ENCODE results near the gene BABAM2.
"Not testable (repeated sequence)": the region's sequence is repeated elsewhere in the genome, so short reads cannot be mapped to it uniquely, and the experiment has no call there.

BABAM2 gene

DNA sequence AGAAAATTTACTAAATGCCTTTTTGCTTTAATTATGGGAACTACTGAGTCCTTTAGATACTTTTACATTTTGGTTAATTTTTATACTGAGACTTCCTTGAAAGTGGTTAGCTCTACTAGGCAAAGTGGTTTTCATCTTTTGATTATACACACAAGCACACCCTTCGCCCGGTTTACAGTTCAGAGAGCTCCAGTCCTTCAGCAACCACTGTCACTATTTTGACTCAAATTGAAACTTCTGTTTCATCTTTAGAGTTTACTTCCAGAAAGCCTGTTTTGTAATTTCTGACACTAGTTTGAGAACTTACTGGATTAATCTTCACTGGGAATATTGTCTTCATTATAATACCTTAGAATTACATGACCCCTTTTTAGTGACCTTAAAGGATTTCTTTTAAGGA is 361.8 kb downstream of the BABAM2 start:
- TF ChIP-seq, protein P1, sequence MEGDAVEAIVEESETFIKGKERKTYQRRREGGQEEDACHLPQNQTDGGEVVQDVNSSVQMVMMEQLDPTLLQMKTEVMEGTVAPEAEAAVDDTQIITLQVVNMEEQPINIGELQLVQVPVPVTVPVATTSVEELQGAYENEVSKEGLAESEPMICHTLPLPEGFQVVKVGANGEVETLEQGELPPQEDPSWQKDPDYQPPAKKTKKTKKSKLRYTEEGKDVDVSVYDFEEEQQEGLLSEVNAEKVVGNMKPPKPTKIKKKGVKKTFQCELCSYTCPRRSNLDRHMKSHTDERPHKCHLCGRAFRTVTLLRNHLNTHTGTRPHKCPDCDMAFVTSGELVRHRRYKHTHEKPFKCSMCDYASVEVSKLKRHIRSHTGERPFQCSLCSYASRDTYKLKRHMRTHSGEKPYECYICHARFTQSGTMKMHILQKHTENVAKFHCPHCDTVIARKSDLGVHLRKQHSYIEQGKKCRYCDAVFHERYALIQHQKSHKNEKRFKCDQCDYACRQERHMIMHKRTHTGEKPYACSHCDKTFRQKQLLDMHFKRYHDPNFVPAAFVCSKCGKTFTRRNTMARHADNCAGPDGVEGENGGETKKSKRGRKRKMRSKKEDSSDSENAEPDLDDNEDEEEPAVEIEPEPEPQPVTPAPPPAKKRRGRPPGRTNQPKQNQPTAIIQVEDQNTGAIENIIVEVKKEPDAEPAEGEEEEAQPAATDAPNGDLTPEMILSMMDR (IDR thresholded peaks at IDR 0.05; ENCODE audit: low read depth, low read length): no peak
- no peak for DNase-seq (ENCODE audit: extremely low read depth, low read depth)

DNA sequence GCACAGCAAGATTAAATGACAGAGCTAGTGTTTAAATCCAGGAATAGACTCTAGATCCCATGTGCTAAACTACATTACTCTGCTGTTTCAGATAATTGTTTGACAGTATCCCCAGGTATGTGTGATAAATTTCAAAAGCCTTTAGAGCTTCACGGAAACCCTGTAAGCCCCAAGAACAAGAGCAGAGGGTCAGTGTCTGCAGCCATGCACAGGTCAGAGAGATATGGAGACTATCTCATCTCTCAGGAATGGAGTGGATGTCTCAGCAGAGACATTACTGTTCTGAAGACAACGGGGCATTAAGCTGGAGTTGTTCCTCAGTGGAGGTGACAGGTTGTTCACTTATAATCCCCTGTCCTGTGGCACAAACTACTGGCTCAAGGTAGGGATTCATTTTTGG is 363.0 kb downstream of the BABAM2 start:
- TF ChIP-seq, protein P1 (IDR thresholded peaks at IDR 0.05; ENCODE audit: low read depth, low read length): no peak
- no peak for DNase-seq (ENCODE audit: extremely low read depth, low read depth)

DNA sequence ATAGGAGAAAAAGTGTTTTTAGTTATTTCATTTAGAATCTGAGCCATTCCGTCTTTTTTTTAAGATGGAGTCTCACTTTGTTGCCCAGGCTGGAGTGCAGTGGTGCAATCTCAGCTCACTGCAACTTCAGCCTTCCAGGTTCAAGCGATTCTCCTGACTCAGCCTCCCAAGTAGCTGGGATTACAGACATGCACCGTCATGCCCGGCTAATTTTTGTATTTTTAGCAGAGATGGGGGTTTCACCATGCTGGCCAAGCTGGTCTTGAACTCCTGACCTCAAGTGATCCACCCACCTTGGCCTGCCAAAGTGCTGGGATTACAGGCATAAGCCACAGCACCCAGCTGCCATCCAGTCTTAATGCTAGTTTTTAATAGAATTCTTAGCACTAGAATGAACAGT is 364.7 kb downstream of the BABAM2 start:
- DNase-seq (ENCODE audit: extremely low read depth, low read depth): not testable (repeated sequence)

DNA sequence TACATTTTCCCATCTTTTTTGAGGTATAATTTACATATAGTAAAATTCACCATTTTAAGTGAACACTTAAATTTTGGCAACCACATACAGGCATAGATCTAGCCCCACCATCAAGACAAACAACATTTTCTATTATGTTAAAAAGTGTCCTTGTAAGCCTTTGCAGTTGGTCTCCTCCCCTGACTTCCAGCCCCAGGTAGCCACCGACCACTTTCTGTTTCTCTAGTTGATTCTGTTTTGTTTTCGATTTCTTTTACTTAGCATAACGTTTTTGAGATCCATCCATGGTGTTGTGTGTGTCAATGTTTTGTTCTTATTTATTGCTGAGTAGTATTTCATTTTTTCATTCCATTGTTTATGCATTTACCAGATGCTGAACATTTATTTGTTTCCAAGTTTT is 366.7 kb downstream of the BABAM2 start:
- TF ChIP-seq, protein P1 (IDR thresholded peaks at IDR 0.05; ENCODE audit: low read depth, low read length): no peak
- no peak for DNase-seq (ENCODE audit: extremely low read depth, low read depth)

DNA sequence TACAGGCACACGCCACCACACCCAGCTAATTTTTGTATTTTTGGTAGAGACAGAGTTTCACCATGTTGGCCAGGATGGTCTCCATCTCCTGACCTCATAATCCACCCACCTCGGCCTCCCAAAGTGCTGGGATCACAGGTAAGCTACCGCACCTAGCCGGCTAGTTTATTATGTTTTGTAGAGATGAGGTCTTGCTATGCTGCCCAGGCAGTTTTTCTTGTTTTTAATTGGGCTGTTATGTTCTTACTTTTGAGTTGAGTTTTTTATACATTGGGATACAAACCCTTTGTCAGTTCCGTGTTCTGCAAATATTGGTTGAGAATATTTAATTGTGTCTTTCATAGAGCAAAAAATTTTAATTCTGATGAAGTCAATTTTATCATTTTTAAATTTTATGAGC is 368.7 kb downstream of the BABAM2 start:
- not testable (repeated sequence) for DNase-seq (ENCODE audit: extremely low read depth, low read depth)

DNA sequence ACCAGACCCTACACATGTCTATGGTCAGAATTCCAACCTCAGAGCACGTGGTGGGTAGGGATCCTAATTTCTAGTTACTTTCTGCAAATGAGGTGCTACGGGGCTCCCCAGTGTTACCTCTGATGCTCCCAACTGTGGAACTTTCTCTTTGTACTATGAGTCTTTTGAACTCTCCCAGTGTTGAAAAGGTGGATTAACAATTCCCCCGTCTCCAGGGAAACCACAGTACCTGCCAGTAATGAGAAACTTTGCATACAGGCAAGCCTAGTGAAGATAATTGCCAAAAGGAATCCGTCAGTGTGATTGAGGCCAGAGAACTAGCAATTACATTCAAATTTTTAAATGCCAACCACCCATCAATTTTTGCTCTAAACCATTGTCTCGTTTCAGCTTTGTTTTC is 373.2 kb downstream of the BABAM2 start:
- TF ChIP-seq, protein P1 (IDR thresholded peaks at IDR 0.05; ENCODE audit: low read depth, low read length): no peak
- DNase-seq (ENCODE audit: extremely low read depth, low read depth): no peak

DNA sequence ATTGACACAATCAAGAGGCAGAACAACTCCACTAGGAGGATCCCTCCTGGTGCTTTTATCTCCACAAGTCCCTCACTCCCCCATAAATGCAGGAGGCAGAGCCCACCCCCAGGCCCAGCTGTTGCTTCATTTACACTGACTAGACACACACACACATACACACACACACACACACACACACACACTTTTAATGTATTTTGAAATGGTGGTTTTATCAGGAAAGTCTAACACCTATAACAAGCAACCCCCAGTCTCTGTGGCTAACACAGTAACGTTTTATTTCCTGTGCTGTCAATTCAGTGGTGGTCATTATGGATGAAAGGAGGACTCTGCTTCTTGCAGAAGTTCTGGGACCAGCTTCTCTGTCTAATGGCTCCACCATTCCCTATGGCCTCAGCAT is 376.8 kb downstream of the BABAM2 start:
- no peak for DNase-seq (ENCODE audit: extremely low read depth, low read depth)
- TF ChIP-seq, protein P1 (IDR thresholded peaks at IDR 0.05; ENCODE audit: low read depth, low read length): no peak

DNA sequence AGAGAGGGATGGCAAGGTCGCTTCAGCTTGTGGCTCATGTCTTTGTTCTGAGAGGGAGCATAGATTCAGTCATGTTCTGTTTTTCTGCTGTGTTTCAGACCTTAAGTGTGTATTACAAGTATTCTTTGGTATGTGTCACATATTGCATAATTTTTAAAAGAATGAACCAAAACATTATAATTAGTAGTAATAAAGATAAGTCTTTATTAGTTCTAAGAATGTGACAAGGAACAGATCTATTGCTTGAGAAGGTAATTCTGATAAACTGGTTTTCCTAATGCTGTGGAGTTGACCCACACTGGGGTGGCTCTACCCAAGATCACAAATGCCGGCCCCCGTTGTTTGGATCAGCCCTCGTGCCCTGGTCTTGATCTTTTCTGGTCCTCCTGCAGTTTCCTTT is 377.9 kb downstream of the BABAM2 start:
- no peak for DNase-seq (ENCODE audit: extremely low read depth, low read depth)
- TF ChIP-seq, protein P1 (IDR thresholded peaks at IDR 0.05; ENCODE audit: low read depth, low read length): no peak
